ENCODE measurements around the gene TCL1B.

Gene TCL1B

GRCh38 chr14:95651821-95652583, 34.2 kb upstream of the TCL1B start:
- TF ChIP-seq FOXA1 (IDR thresholded peaks at IDR 0.05) = no peak
- CTCF ChIA-PET = interaction anchor here (0.8 to 1.2 kb wide), 3 partner anchors 12 to 15 kb away, joined by 3 to 5 read pairs (median 3); no protein-coding TSS in a partner anchor
- DNase-seq (ENCODE audit: extremely low spot score) = no peak
- POLR2A ChIA-PET = no interaction called here

DNA sequence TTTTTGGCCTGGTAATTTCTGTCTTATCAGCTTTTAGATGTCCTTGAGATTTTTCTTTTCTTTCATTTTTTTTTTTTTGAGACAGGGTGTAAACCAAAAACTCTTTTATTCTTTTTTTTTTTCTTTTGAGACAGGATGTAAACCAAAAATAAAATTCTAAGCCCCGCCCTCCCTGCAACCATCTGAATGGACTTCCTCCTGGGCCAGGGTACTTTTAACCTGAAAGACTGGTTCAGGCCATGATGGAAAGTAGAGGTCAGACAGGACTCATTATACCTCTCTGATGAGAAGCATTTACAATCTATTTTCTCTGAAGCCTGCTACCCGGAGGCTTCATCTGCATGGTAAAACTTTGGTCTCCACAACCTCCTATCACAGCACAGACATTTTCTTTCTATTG, 33.5 kb upstream of the TCL1B start:
- POLR2A ChIA-PET = no interaction called here
- no peak for DNase-seq (ENCODE audit: extremely low spot score)
- CTCF ChIA-PET = interaction anchor here (1.0 to 1.2 kb wide), 2 partner anchors 13 to 15 kb away, joined by 3 to 5 read pairs; no protein-coding TSS in a partner anchor
- TF ChIP-seq LEF1 (IDR thresholded peaks at IDR 0.05; ENCODE audit: borderline replicate concordance) (no peak), NFRKB (IDR thresholded peaks at IDR 0.05) (no peak), L3MBTL2 (conservative IDR thresholded peaks at IDR 0.05) (no peak), BHLHE40 (IDR thresholded peaks at IDR 0.05; ENCODE audit: borderline replicate concordance) (no peak), HDGF (IDR thresholded peaks at IDR 0.05; ENCODE audit: borderline replicate concordance) (no peak), FOXK2 (IDR thresholded peaks at IDR 0.05) (no peak), CTBP1 (IDR thresholded peaks at IDR 0.05; ENCODE audit: borderline replicate concordance) (no peak), ARNT (IDR thresholded peaks at IDR 0.05) (no peak), SUZ12 (IDR thresholded peaks at IDR 0.05) (no peak), SP1 (IDR thresholded peaks at IDR 0.05) (no peak)
- TF ChIP-seq, protein P1, sequence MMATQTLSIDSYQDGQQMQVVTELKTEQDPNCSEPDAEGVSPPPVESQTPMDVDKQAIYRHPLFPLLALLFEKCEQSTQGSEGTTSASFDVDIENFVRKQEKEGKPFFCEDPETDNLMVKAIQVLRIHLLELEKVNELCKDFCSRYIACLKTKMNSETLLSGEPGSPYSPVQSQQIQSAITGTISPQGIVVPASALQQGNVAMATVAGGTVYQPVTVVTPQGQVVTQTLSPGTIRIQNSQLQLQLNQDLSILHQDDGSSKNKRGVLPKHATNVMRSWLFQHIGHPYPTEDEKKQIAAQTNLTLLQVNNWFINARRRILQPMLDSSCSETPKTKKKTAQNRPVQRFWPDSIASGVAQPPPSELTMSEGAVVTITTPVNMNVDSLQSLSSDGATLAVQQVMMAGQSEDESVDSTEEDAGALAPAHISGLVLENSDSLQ (IDR thresholded peaks at IDR 0.05) = no peak

- ChIA-PET CTCF (interaction anchor here (2.0 kb wide), 1 partner anchor 10 kb away, joined by 11 read pairs; no protein-coding TSS in a partner anchor), POLR2A (no interaction called here)
- no peak for TF ChIP-seq ZNF384 (IDR thresholded peaks at IDR 0.05)
- no peak for TF ChIP-seq ARNT (IDR thresholded peaks at IDR 0.05)
- no peak for TF ChIP-seq ELF4 (IDR thresholded peaks at IDR 0.05)
- no peak for TF ChIP-seq SP1 (IDR thresholded peaks at IDR 0.05)
- TF ChIP-seq BHLHE40 (IDR thresholded peaks at IDR 0.05; ENCODE audit: borderline replicate concordance) = no peak
- TF ChIP-seq CTBP1 (IDR thresholded peaks at IDR 0.05; ENCODE audit: borderline replicate concordance) = no peak
- no peak for TF ChIP-seq FOXA1 (IDR thresholded peaks at IDR 0.05)
- no peak for TF ChIP-seq SUZ12 (IDR thresholded peaks at IDR 0.05)
- TF ChIP-seq FOXK2 (IDR thresholded peaks at IDR 0.05) = no peak
- no peak for TF ChIP-seq FOXM1 (IDR thresholded peaks at IDR 0.05; ENCODE audit: borderline replicate concordance)
- no peak for DNase-seq (ENCODE audit: extremely low spot score)
These were observed 30.8 kb upstream of the TCL1B start for GRCh38 chr14:95655461-95655860.

GRCh38 chr14:95656634-95657033, 29.6 kb upstream of the TCL1B start:
- no peak for DNase-seq (ENCODE audit: extremely low spot score)
- ChIA-PET CTCF (no interaction called here), POLR2A (interaction anchor here (0.6 kb wide), 1 partner anchor 55 kb away, joined by 3 read pairs; no protein-coding TSS in a partner anchor)
- TF ChIP-seq LEF1 (IDR thresholded peaks at IDR 0.05; ENCODE audit: borderline replicate concordance) (no peak), FOXA1 (IDR thresholded peaks at IDR 0.05) (no peak), SP1 (IDR thresholded peaks at IDR 0.05) (no peak), BHLHE40 (IDR thresholded peaks at IDR 0.05; ENCODE audit: borderline replicate concordance) (no peak), ELF4 (IDR thresholded peaks at IDR 0.05) (no peak), CTBP1 (IDR thresholded peaks at IDR 0.05; ENCODE audit: borderline replicate concordance) (no peak), FOXM1 (IDR thresholded peaks at IDR 0.05; ENCODE audit: borderline replicate concordance) (no peak), NFRKB (IDR thresholded peaks at IDR 0.05) (no peak), HDGF (IDR thresholded peaks at IDR 0.05; ENCODE audit: borderline replicate concordance) (no peak), L3MBTL2 (conservative IDR thresholded peaks at IDR 0.05) (no peak), ARNT (IDR thresholded peaks at IDR 0.05) (no peak)
- TF ChIP-seq, protein P1 (IDR thresholded peaks at IDR 0.05) = no peak

DNA sequence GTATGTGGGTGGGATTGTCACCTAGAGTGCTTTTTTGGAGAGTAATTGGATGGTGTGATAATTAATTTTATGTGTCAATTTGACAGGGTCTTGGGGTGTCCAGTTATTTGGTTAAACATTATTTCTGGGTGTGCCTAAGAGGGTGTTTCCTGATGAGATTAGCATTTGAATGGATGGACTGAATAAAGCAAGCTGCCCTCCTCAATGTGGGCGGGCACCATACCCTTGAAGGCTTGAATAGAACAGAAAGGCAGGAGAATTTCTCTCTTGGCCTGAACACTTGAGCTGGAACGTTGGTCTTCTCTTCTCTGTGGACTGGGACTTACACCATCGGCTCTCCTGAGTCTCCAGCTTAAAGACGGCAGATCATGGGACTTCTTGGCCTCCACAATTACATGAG, 28.8 kb upstream of the TCL1B start:
- ChIA-PET CTCF (no interaction called here), POLR2A (no interaction called here)
- no peak for TF ChIP-seq ELF4 (IDR thresholded peaks at IDR 0.05)
- no peak for TF ChIP-seq SP1 (IDR thresholded peaks at IDR 0.05)
- TF ChIP-seq FOXA1 (IDR thresholded peaks at IDR 0.05) = no peak
- no peak for TF ChIP-seq TARDBP (IDR thresholded peaks at IDR 0.05)
- no peak for TF ChIP-seq HDGF (IDR thresholded peaks at IDR 0.05; ENCODE audit: borderline replicate concordance)
- TF ChIP-seq BHLHE40 (IDR thresholded peaks at IDR 0.05; ENCODE audit: borderline replicate concordance) = no peak
- TF ChIP-seq ARNT (IDR thresholded peaks at IDR 0.05) = no peak
- no peak for TF ChIP-seq LEF1 (IDR thresholded peaks at IDR 0.05; ENCODE audit: borderline replicate concordance)
- TF ChIP-seq ZNF384 (IDR thresholded peaks at IDR 0.05) = no peak
- no peak for TF ChIP-seq FOXK2 (IDR thresholded peaks at IDR 0.05)
- no peak for TF ChIP-seq L3MBTL2 (conservative IDR thresholded peaks at IDR 0.05)
- TF ChIP-seq, protein P1 (IDR thresholded peaks at IDR 0.05) = no peak
- no peak for TF ChIP-seq SUZ12 (IDR thresholded peaks at IDR 0.05)
- TF ChIP-seq FOXM1 (IDR thresholded peaks at IDR 0.05; ENCODE audit: borderline replicate concordance) = no peak
- no peak for TF ChIP-seq CTBP1 (IDR thresholded peaks at IDR 0.05; ENCODE audit: borderline replicate concordance)
- TF ChIP-seq NFRKB (IDR thresholded peaks at IDR 0.05) = no peak
- DNase-seq (ENCODE audit: extremely low spot score) = no peak

GRCh38 chr14:95659293-95659989, 26.8 kb upstream of the TCL1B start:
- no peak for TF ChIP-seq SUZ12 (IDR thresholded peaks at IDR 0.05)
- no peak for TF ChIP-seq NFRKB (IDR thresholded peaks at IDR 0.05)
- no peak for TF ChIP-seq ELF4 (IDR thresholded peaks at IDR 0.05)
- TF ChIP-seq FOXK2 (IDR thresholded peaks at IDR 0.05) = no peak
- ChIA-PET CTCF (interaction anchor here (1.0 kb wide), 1 partner anchor 98 kb away, joined by 3 read pairs; no protein-coding TSS in a partner anchor), POLR2A (no interaction called here)
- DNase-seq (ENCODE audit: extremely low spot score) = no peak
